Upper lobe of left lung (tissue), 4 donors: Measurements from ENCODE around the gene GDPD1.

Experiments used
- EP300 ChIP-seq, 4 donors: sonication (generic); formaldehyde crosslinking; IDR thresholded peaks; one replicate each; pipeline ENCODE4 v1.5.1; 2017; ENCODE audit warnings: antibody characterized with exemption in 4 of 4, control low read depth in 2 of 4
- POLR2A ChIP-seq, 4 donors: fragments of 450-650 bp; IDR thresholded peaks; one replicate each; pipeline ENCODE4 v1.5.1; 2016 to 2017; ENCODE audit warnings: antibody characterized with exemption in 4 of 4, mild to moderate bottlenecking in 2 of 4
- POLR2AphosphoS5 ChIP-seq, 2 donors: sonication (generic); formaldehyde crosslinking; IDR thresholded peaks; one replicate each; pipeline ENCODE4 v1.5.1; 2017; ENCODE audit warnings: antibody characterized with exemption in 2 of 2
- TF ChIP-seq, protein P1 (sequence below), 6 experiments: fragments of 450-650 bp in 4 of 6; fragments of 200-600 bp in 2 of 6; sonication (generic) in 2 of 6; IDR thresholded peaks; one replicate each; pipeline ENCODE4 v1.5.1; 2016 to 2019; ENCODE audit warnings: antibody characterized with exemption in 6 of 6

DNA sequence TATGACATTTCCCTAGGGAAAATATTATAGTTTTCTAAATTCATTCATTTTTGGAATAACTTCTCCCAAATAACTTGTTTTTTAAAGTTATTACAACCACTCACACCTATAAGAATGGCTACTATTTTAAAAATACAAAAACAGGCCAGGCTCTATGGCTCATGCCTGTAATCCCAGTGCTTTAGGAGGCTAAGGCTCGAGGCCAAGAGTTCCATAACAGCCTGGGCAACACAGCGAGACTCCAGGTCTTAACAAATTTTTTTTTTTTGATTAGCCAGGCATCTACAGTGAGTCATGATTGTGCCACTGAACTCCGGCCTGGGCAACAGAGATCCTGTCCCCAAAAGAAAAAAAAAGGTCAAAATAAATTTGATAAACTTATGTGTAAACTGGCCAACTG, 67.6 kb downstream of the GDPD1 start:
- TF ChIP-seq, protein P1, sequence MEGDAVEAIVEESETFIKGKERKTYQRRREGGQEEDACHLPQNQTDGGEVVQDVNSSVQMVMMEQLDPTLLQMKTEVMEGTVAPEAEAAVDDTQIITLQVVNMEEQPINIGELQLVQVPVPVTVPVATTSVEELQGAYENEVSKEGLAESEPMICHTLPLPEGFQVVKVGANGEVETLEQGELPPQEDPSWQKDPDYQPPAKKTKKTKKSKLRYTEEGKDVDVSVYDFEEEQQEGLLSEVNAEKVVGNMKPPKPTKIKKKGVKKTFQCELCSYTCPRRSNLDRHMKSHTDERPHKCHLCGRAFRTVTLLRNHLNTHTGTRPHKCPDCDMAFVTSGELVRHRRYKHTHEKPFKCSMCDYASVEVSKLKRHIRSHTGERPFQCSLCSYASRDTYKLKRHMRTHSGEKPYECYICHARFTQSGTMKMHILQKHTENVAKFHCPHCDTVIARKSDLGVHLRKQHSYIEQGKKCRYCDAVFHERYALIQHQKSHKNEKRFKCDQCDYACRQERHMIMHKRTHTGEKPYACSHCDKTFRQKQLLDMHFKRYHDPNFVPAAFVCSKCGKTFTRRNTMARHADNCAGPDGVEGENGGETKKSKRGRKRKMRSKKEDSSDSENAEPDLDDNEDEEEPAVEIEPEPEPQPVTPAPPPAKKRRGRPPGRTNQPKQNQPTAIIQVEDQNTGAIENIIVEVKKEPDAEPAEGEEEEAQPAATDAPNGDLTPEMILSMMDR (IDR thresholded peaks at IDR 0.05): no peak
- TF ChIP-seq POLR2A (IDR thresholded peaks at IDR 0.05): no peak
- no peak for TF ChIP-seq EP300 (IDR thresholded peaks at IDR 0.05)
- no peak for TF ChIP-seq POLR2AphosphoS5 (IDR thresholded peaks at IDR 0.05)
